C4-2B (cell line): ENCODE data around the gene ZKSCAN2.

Experiments
- CTCF ChIP-seq: fragments of 450-650 bp; conservative IDR thresholded peaks from 2 replicates; pipeline ENCODE4 v1.5.1; 2017; ENCODE audit warnings: mild to moderate bottlenecking
- ZFX ChIP-seq: fragments of 450-650 bp; IDR thresholded peaks from 2 replicates; pipeline ENCODE4 v1.6.1; 2017

DNA sequence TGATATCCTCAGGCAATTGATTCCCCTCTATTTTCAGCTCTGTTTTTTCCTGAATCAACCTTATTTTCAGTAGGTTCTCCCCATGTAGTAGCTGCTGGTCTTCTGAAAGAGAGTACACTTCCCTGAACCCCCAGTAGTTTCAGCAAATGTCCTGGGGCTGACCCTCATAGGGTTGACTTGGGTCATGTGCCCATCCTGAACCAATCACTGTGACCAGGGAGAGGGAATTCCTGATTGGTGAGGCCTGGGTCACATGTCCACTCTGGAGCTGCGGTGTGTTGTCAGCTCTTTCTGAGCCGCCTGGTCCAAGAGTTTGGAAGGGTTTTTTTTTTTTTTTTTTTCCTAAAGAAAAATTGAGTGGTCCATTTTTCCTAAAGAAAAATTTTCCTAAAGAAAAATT lies 8.3 kb upstream of the ZKSCAN2 start:
- TF ChIP-seq CTCF (no peak), ZFX (no peak)
